ENCODE data around the gene SLC4A5.

Gene SLC4A5

DNA sequence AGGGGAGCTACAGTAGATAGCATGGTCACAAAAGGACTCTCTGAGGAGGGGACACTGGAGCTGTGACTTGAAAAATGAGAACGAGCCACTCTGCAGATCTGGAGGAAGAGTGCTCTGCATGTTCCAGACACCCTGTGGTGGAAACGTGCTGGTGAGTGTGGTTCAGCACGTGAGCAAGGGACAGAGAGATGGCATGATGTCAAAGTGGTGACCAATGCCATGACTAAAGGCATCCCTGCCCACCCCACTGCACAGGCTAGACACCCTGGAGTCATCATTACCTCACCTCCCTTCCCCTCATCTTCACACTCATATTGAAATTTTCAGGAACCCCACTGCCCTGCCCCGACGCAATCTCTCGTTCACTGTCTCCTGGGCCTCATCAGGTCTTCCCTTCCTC lies 56.5 kb downstream of the SLC4A5 start:
- DNase-seq (ENCODE audit: low read depth, low spot score), result no peak
- no peak overlapping the region for H3K27ac ChIP-seq

DNA sequence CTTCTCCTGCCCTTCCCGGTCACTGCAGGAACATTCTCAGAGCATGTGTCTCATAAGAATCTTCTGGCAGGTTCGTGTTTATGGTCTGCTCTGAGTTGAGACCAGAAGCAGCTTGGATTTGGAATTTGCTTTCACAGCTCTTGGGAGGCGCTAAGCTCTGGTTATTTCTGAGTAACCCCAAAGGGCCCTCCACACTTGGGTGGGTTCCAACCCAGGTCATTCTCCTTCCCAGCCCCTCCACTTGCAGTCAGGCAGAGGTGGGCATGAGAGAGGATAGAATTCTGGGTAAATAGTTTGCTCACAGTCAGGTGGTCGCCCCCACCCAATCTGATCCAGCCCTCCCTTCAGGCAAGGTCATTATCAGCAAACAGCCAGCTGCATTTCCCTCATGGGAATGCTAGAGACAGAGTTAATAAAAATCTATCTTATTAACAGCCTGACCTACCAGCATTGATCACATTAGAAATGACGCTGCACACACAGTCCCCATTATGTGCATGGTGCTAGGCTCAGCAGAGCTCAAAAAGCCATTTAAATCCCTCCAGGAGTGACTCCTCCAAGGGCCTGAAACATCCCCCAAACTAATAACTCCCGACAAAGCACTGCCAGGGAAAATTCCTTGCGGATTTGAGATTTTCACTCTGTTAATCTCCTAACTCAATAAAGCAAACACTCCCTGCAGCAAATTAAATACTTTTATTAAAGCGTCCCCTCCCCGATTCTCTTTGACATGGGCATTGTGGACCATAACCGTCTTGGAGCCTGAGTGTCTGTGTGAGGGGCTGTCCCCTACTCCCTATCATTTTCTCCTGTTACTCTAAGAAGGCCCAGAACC lies 61.9 kb downstream of the SLC4A5 start:
- H3K27ac ChIP-seq, result no peak overlapping the region
- no peak for DNase-seq (ENCODE audit: low read depth, low spot score)

DNA sequence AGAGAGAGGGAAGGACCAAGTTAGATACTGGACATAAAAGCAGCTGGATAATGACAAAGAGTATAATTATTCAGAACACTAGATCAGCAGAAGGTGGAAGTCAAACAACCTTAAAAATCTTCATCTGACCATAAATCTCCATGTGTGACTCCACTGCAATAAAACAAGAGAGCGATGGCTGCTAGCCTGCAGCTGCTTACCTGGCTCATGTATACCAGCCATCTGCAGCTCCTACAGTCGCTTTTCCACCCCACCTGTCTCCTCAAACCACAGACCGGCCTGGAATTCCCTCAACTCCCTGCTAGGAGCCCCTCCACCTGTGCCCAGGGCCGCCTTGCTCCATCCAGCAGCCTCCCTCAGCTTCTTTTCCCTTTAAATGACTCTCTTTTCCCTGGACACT lies 64.5 kb downstream of the SLC4A5 start:
- no peak for DNase-seq (ENCODE audit: low read depth, low spot score)
- H3K27ac ChIP-seq, result no peak overlapping the region

DNA sequence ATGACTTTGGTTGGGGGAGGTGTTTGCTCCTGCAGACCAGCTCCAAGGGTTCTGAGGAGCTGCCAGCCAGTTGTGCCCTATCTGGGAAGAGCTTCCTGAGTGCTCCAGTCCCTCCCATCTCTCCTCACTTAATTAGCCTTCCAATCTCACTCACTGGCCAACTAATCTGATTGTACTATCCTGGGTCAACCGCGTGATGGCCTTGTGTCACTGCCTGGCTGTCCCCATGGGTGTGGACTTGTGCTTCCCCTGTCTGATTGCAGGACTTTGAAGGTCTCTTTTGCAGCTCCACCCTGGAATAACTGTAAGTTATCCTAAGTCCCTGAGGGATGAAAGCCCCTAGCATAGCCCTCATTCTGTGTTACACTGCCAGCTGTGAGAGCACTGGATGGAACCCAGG lies 65.0 kb downstream of the SLC4A5 start:
- DNase-seq (ENCODE audit: low read depth, low spot score), result no peak

DNA sequence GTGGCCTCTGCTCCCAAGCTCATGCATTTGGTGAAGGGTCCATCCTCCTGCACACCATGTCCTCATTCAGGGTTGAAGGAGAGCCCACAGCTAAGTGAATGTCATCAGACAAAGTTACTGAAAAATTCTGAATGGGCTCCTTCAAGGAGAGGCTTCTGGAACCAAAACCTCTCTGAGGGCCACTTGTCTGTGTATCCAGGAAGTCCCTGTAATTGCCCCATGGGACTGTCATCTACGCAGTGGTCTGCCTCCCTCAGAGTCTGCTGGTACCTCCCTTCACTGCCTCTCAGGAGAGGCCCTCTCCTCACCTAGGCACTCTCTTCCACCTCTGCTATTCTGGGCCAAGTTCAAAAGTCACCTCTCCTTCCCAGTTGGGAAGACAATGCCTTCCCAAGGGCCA lies 68.0 kb downstream of the SLC4A5 start:
- no peak overlapping the region for H3K27ac ChIP-seq
- DNase-seq (ENCODE audit: low read depth, low spot score), result no peak

More for the DNA sequence above, 65.0 kb downstream of the SLC4A5 start:
- H3K27ac ChIP-seq, result no peak overlapping the region

DNA sequence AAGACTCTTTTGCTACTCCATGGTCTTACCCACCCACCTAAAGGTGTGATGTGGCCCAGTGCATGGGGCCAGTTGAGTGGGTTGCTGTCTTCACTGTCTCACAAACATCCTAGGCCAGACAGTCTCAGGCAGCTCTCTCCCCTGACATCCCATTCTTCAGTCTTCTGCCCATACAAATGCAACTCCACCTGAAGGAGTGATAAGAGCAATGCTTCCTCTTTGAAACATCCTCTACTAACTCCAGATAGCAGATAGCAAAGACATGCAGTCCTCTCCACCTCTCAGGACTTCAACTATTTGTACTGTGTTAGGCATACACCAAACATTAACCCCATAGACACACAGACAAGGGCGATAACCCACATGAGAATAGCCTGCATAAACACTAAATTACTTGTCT lies 73.5 kb downstream of the SLC4A5 start:
- no peak overlapping the region for H3K27ac ChIP-seq
- no peak for DNase-seq (ENCODE audit: low read depth, low spot score)

DNA sequence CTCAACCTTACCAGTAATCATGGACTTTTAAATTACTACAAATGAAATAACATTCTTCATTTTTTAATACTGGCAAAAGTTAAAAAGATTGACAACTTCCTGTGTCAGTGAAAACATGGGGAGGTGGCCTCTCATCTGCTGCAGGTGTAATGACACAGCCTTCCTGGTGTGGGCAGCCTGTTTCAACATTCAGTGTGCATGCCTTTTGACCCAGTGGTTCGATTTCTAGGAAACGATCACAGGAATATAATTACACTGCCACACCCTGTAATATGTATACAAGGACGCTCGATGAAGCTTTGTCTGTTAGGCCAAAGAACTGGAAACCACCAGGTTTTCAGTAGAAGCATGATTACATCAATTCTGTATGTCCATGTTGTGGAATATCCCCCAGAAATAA lies 76.1 kb downstream of the SLC4A5 start:
- H3K27ac ChIP-seq, result no peak overlapping the region

DNA sequence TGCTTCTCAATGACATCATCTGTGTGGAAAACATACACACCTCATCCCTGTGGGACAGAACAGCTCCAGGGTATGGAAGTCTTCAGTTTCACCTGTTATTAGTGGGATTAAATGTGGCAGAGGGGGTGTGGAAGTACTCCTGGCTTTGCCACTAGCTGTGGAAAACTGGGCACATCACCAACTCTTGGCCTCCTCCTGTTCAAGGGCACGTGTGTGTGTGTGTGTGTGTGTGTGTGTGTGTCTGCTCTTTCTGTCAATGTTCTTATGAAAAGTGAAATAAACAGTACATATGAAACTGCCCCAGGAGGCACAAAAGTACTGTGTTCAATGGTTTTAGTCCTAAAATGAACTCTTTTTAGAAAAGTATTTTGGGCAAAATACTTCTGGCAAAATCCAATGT lies 78.9 kb downstream of the SLC4A5 start:
- H3K27ac ChIP-seq, result no peak overlapping the region
- DNase-seq (ENCODE audit: low read depth, low spot score), result no peak

More for the DNA sequence above, 76.1 kb downstream of the SLC4A5 start:
- DNase-seq (ENCODE audit: low read depth, low spot score), result peak; percentile 2

DNA sequence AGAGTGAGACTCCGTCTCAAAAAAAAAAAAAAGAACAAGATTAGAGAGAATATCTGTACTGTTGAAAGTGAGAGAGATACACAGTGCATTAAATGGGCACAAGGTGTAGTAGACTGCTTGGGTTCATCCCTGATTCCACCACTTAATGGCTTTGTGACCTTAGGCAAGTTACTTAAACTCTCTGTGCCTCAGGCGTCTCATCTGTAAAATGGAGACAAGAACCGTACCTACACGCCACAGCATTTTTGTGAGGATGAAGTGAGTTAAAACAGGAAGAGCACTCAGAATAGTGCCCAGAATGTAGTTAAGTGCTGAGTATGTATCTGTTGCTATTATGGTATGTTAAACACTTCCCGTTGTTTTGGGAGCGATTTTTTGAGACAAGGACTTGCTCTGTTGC lies 80.5 kb downstream of the SLC4A5 start:
- no peak overlapping the region for H3K27ac ChIP-seq
- no peak for DNase-seq (ENCODE audit: low read depth, low spot score)

DNA sequence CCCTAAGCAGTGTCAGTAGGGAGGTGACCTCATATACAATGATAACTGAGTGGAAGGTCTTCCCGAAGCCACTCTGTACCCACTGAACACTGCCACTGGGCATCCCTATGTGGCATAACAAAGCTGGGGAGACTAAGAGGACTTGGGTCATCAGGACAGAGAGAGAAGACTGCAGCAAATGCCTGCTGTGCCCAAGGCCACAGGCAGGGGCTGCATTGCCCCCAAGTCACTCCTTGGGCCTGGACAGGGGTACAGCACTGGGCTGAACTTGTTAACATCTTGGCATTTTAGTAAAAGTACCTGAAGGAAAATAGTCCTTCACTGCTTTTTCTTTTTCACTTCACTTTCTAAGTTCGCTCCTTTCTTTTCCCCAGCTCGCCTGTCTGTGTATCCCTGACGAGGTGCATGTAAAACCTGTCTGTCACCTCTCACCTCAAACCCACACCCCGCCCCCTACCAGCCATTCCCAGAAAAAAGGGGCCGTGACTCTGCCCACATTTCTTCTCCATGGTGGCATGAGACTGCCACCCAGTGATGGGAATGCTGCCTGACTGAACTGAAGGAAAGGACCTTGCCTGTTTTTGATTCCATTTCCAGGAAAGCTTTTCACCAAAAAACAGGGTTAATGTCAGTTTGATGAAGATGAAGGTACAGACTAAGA lies 81.9 kb downstream of the SLC4A5 start:
- no peak overlapping the region for H3K27ac ChIP-seq
- DNase-seq (ENCODE audit: low read depth, low spot score), result no peak

DNA sequence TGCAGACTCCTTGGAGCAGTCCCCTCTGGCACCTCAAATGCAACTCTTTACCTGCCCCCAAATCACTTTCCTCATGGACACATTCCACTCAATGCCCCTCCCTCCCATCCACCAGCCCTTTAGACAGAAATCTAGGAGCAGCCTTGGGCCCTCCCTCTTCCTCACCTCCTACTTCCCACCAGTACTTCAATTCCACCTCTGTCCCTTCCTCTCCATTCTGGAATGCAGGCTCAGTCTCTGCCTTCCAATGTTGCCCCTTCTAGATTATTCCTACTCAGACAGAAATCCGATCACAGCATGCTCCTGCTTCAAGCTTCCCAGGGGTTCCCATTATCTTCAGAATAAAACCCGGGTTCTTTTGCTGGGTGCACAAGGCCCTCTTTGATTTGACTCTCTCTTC lies 82.7 kb downstream of the SLC4A5 start:
- H3K27ac ChIP-seq, result no peak overlapping the region
- no peak for DNase-seq (ENCODE audit: low read depth, low spot score)

DNA sequence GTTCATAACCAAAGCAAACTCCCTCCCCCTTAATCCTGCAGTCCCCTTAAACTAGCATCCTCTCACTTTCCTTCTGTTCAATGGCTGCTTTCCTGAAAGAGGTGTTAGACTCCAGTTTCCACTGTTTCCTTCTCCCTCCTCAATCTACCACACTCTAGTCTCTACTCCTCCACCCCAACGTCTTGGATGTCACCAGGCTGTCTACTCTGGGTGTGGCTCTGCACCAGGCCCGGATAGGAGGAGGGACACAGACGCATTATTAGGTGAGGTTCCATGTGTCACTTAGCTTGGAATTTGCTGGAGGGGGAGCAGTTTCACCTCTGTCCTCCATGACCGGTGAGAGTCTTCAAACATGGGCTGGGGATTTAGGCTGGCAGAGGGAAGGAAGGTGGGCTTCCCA lies 83.5 kb downstream of the SLC4A5 start:
- DNase-seq (ENCODE audit: low read depth, low spot score), result no peak
- no peak overlapping the region for H3K27ac ChIP-seq

DNA sequence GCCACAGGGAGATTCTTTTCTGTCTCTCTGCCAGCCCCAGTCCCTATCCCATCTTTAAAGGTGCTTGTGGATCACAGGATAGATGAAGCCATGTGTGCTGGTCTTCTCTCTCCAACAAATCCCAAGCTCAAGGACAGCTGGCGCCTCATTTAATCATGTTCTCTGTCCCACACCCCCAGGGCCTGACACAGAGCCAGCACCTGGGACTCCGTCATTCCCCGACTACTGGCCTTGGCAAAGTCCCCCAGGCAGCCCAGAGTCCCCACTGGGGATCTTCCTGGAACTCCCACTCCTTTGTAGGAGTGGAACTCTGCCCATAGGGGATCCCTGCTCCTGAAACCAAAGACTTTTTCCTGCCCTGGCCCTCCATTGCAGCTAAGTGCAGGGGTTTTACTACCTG lies 84.0 kb downstream of the SLC4A5 start:
- no peak overlapping the region for H3K27ac ChIP-seq
- DNase-seq (ENCODE audit: low read depth, low spot score), result no peak

DNA sequence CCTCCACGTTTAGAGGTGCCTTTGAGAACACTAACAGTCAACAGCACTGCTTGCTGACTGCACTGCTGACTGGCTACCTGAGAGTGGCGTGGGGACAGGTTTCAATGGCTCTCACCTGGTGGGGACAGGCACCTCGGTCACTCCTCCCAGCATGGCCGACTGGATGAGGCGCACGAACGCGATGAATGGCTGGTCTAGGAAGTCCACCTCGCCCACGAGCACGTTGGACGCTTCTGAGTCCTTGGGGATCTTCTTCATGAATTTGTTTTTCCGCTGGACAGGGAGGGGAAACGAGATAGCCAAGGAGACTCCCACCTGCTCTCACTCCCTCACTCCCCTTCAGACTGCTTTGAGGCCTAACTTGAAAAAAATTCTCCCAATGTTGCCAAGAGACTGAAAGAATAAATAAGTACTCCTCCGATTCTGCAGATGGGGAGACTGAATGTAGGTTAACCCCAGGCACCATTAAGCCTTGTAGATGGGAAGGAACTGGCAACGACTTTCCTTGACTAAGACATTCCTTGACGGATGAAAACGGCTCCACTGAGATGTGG lies 87.5 kb downstream of the SLC4A5 start:
- H3K27ac ChIP-seq, result no peak overlapping the region
- DNase-seq (ENCODE audit: low read depth, low spot score), result no peak

DNA sequence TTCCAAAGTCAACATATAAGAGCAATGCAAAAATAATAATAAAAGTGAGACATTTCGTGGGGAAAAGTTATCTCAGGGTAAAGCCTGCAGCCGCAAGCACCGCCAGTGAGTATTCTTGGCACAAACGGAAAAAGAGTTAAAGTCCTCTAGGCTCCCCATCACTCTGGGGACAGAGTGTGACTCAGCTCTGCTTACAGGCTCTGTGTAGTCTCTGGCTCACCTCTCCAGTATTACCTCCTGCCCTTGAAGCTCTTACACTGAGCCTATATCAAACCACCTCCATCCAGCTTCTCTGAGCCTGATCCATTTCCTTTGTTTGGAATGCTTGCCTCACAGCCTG lies 89.3 kb downstream of the SLC4A5 start:
- no peak for DNase-seq (ENCODE audit: low read depth, low spot score)

DNA sequence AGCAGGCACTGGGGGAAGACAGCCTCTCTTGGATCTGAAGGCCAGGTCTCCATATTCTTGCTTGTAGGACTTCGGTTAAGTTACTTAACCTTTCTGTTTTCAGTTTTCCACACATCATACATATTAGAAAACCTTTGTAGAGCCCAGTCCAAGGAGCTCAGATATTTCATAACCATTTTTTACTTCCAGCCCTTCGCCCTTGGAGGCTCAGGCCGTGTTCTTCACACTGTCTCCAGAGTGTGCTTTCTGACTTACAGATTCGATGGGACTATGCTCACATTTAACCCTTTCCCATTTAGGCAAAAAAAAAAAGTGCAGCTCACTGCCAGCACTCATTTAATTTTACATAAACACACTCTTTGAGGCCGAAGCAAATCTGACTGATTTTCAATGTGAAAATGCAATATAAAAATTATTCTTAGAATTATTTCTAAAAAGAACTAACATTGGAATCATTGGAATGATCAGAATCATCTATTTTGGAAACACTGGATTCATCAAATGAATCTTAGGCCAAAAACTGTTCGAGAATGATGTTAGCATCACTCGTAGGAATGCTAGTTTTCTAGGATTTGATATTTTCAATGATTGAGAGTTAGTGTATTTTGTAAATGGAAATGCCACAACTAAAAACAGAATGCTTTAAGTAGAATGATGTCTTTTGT lies 89.8 kb downstream of the SLC4A5 start:
- no peak overlapping the region for H3K27ac ChIP-seq
- no peak for DNase-seq (ENCODE audit: low read depth, low spot score)

More for the DNA sequence above, 89.3 kb downstream of the SLC4A5 start:
- H3K27ac ChIP-seq, result no peak overlapping the region

DNA sequence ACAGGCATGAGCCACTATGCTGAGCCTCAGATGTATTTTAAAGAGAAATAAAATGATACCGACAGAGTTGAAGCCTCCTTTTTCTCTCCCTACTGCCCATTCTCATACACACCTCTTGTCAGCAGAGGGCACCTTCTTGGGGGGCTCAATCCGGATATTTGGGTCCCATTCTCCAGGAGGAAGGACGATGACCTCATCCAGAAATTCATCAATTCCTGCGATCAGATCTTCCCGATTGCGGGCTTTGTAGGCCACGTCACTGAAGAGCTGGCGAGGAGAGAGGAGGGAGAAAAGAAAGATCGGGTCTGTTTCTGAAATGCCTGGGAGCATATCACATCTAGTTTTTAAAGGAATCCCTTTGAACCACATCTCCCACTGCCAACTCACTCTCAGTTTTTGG lies 90.4 kb downstream of the SLC4A5 start:
- H3K27ac ChIP-seq, result no peak overlapping the region
- no peak for DNase-seq (ENCODE audit: low read depth, low spot score)

DNA sequence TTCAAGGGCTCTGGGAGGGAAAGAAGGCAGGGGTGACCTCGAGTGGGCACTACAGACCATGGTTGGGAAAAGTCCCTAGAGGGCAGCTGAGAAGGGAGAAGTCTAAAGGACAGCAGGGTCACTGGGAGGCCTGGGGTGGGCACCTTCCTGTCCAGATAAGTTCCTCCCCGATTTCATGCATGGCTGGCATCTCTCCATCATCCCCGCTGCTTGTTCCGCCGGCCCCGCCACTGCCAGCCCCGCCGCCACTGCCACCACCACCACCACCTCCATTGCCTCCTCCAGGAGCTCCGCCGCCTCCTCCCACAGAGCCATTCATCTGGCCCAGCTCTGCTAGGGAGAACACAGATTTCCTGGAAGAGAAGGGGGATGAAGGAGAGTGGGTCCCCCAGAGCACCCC lies 91.2 kb downstream of the SLC4A5 start:
- no peak overlapping the region for H3K27ac ChIP-seq
- no peak for DNase-seq (ENCODE audit: low read depth, low spot score)

DNA sequence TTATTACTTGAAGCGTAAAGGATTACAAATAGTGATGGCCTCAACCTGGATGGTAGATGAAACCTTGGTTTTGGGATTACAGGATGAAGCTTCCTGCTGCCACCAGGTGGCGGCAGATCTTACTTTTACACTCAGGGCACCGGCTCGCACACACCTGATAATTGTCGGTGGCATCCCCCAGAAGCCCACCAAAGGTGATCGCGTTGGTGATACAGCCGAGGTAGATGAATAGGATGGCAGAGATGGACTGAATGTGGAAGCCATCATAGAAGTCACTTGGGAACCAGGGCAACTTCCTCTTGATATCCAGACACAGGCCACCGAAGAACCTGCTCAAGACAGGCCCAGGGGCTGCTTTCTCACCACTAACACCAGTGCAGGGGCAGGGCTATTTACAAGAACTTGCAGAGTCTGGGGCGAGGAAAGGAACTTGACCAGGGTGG lies 93.0 kb downstream of the SLC4A5 start:
- no peak overlapping the region for H3K27ac ChIP-seq
- DNase-seq (ENCODE audit: low read depth, low spot score), result no peak

DNA sequence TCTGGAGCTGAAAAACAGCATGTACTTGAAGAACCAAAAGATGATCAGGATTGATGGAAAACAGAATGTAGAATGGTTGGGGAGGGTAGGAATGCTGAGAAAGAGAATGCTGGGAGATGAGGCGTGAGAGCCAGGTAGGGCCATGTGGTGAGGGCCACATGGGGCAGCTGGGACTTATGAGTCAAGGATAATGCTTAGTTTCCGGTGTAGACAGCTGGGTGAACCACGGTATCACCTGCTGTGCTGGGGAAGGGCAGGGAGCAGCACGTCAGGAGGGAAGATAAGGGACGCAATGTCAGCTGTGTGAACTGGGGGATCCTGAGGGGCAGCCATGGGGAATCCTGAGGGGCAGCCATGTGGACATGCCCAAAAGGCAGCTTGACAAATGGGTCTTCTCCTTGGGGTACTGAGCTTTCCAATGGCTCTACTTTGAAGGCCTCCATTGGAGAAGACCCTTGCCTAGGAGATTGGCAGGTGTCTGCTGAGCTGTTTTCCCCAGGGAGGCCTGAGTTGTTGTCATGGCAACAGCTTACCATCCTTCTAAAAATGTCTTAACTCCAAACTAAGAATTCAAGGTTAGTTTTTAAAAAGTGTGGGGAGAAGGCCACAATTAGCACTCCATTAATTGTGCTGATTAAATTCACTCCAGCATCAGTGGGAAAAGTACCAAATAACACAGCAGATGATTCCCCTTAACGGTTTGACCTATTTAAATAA lies 93.7 kb downstream of the SLC4A5 start:
- no peak for DNase-seq (ENCODE audit: low read depth, low spot score)
- no peak overlapping the region for H3K27ac ChIP-seq

Data from epithelial cell of prostate (primary cell).